CD4-positive, alpha-beta T cell treated with Interleukin-2 at 100 ng/mL for 4 hours (primary cell): ENCODE measurements around the gene FOXI2.

Experiments
- DNase-seq: peaks from one replicate; pipeline ENCODE4 v3.0.0-alpha.2; 2020; ENCODE audit warnings: low spot score

Gene FOXI2

GRCh38 chr10:127736915-127737562 is at the start of gene FOXI2:
FOXI2 (plus strand) TSS chr10:127737185; CDS start chr10:127737274, 89 bp downstream.
- no peak for DNase-seq

DNA sequence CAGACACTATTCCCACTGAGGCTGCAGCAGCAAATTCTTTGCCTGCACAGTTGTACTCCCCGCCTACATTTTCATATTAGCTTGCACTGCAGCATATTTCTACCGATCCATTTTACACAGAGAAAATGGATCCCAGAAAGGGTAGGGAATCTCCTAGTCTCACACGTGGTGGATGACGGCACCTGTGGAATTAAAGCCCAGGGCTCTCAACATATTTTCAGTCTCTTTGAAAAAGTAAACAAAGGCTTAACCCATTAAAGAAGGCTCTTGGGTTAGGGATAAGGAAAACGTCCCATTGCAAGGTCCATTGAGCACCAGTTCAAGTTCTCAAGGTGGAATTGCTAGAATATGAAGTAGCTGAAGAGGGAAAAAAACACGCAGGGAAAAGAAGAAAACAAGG is 49.4 kb upstream of the FOXI2 start:
- no peak for DNase-seq

- DNase-seq = no peak
Measured at GRCh38 chr10:127690176-127690835, 46.7 kb upstream of the FOXI2 start.

DNA sequence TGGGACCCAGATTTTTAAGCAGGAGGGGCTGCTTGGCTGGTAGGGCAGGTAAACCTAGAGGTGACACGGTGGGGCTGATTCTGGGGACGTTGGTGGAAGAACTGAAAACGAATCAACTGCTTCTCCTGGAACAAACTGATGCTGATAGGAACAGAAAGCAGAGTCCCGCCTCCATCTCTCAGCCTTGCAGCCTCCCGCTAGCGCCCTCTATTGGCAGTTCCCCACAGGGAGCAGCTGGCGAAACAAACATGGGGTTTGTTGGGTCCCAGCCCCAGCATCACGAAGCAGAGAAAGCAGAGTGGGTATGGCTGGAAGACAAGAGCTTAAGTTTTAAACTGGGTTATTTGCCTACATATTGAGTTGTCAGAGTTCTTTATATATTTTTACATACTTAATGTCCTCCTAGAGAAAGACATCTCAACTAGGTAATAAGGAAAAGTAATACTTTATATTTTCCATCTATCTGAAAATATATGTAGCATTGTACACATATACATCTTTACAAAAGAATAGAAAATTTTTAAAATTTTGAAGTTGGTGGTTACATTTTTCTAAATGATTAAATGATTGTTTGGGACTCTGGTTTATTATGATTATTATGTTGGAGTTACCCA is 42.3 kb upstream of the FOXI2 start:
- no peak for DNase-seq

DNA sequence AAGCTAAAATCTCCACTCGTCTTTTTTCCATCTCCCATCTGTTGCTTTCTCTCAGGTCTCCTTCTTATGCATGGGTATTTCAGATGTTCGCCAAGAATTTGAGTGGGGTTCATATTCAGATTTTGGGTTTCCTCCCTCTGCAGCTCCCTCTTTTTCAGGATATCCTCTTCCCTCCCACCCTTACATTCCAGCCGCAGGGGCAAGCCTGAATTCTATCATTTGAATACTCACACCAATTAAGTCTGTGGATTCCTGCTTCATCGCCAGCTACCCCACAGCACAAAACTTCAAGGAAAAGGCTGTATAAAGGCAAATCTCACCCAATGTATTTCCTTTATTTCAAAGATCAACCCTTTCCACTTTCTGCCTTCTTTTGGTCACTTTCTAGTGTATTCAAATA is 41.6 kb upstream of the FOXI2 start:
- no peak for DNase-seq

GRCh38 chr10:127698886-127699285 is 38.1 kb upstream of the FOXI2 start:
- no peak for DNase-seq

GRCh38 chr10:127699311-127699710 is 37.7 kb upstream of the FOXI2 start:
- DNase-seq = no peak

DNA sequence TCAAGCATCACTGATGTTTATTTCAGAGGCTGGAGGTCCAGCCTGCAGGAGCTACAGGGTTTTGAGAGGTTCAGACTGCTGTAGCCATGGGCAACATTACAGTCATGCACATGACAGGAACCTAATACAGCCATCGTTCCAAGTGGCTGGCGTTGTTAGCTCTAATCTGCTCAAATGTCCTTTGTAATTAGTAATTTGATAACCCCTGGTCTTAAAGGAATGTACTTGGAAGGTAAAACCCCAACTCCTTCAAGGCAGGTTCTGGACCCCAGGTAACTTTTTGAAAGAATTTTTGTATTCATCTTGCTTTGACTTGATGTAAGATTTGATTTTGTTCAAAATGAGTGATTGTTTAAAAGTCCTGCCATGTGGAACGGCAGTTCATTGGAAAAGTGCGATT is 34.7 kb upstream of the FOXI2 start:
- DNase-seq = no peak

DNA sequence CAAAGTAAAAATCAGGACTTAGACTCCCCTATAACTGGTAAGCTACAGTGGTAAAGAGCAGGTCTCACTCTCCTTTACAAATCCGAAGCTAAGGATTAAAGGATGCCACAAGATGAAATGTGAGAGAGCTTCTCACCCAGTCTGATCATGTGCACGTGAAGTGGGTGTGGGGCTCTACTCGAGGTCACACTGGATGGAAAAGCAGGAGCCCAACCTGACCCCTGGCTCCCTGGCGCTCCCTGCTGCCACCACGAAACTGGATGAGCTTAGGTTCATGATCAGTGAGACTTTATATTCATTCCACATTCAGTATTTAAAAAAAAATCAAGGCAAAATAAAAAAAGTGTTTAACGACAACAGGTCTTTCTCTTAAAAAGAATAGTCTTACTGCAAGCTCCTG is 21.7 kb upstream of the FOXI2 start:
- no peak for DNase-seq

- no peak for DNase-seq
Measured at GRCh38 chr10:127715782-127716378, 21.1 kb upstream of the FOXI2 start.

GRCh38 chr10:127720142-127720541 is 16.8 kb upstream of the FOXI2 start:
- no peak for DNase-seq

GRCh38 chr10:127720903-127721302 is 16.1 kb upstream of the FOXI2 start:
- no peak for DNase-seq

DNA sequence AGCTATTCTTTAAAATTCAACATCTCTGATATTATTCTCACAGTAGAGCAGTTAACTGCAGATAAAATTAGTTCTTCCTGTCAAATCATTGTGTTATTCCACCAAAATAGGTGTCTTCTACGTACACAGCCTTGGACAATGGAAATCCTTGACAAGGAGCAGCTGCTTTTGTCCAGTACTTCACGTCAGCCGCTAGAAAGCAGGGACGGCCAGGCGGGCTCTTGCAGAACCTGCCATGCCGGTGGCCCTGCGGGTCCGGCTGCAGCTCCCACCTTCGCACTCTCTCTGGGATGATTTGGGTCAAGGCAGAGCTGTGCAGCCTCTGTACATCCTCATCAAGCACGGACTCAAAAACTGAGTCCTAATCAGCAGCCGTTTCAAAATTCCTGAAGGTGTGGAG is 2.2 kb upstream of the FOXI2 start:
- DNase-seq = no peak

DNA sequence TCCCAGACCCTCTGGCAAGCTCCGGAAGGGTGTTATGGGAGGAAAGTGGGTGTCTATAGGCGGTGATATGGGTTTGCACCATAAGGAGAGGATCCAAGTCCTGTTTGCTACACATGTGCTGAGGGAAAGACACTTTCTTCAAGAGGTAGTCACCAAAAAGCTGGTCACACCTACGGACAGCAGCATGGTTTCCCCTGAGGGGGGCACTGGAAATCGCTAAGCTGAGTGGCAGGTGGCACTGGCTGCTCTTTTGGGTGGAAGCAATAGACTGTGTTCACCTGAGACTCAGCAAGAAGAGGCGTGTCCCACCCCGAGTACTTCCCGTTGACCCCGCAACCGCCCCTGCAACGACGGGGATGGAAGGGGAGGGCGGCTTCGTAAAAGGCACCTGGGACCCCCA is 1.8 kb upstream of the FOXI2 start:
- DNase-seq = no peak

- no peak for DNase-seq
Measured at GRCh38 chr10:127735723-127736221, 1.2 kb upstream of the FOXI2 start.

DNA sequence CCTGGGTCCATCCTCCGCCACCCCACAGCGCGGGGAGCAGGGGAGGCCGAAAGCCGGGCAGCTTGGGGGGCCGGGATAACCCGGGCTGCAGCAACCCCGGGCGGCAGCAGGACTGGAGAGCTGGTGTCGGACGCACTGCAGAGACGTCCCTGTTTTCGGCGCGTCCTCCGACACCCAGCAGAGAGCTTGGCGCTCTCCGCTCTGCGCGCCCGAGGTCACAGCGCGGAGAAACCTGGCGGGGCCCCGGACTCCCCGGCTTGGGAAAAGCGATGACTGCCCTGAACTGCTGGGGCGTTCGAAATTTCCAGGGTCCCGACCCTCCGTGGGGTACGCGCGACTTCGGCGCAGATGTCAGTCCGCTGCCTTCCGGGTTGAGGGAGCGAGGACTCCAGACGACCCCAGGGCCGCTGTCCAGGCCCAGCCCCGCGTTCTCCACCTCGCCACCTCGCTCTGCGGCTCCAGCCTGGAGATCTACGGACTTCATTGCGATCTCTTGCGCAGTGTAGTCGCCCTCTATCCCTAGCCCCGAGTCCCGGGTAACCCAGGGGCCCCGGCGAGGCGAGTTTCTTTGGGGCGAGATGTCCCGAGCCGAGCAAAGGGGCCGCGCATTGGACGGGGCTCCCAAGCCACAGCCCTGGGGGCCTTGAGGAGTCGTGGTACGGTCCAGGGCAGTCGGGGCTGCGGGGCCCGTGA is 617 bp upstream of the FOXI2 start:
- no peak for DNase-seq

- DNase-seq = no peak
Measured at GRCh38 chr10:127737563-127738511, 852 bp downstream of the FOXI2 start.

GRCh38 chr10:127738512-127739424 is 1.8 kb downstream of the FOXI2 start:
- DNase-seq = no peak

GRCh38 chr10:127739908-127740307 is 2.9 kb downstream of the FOXI2 start:
- DNase-seq = no peak

GRCh38 chr10:127740596-127740995 is 3.6 kb downstream of the FOXI2 start:
- no peak for DNase-seq
